ENCODE results near the gene LRRC8D. TPM values are rescaled to one million over a fixed set of nuclear protein-coding genes. Genes with fewer than 3 reads are reported as not detected.

LRRC8D gene
- total and polyA plus RNA-seq, 9 of the 15 experiments (the other 6 are each of a cell fraction or from before 2014, with no cell fraction given), result 3.4 to 53.9 (median 15.9) TPM

- no peaks in the 10 kb centered on the region for H4K20me1 ChIP-seq (replicated peaks; ENCODE audit: control insufficient read depth, insufficient read depth, low read length)
- intact Hi-C loops (cut with micrococcal nuclease), result loop anchor here (2.0 to 5.0 kb wide), 5 partner anchors 75 to 284 kb away; partner anchors contain the start of gene ZNF326
- DNase-seq (ENCODE audit: extremely low read depth in 1 of 4, low spot score in 3 of 4) (peak; percentile 79 to 81 (median 80)), ATAC-seq (peak; percentile 72), FAIRE-seq (no peak)
- ChIA-PET CTCF (ENCODE audit: low intra/inter-chr PET ratio) (no interaction called here), POLR2A (interaction anchor here (0.6 to 3.3 kb wide), 25 partner anchors 9 to 293 kb away, joined by 3 to 22 read pairs (median 4); partner anchors contain the start of genes LRRC8C and ZNF326)
- peaks cover 20% of the 10 kb centered on the region for H3K36me3 ChIP-seq (ENCODE audit: control insufficient read depth, insufficient read depth, low read length)
- no TSS peak for BruUV-seq (replicated peaks)
- peaks cover 18 to 22% of the 10 kb centered on the region in 2 experiments; a peak in 4 of 5 replicates for H3K4me1 ChIP-seq (replicated peaks in 1 of 2; ENCODE audit: control insufficient read depth in 2 of 2, insufficient read depth in 2 of 2, low read length in 2 of 2)
- peaks cover 74% of the 10 kb centered on the region for H3K79me2 ChIP-seq (ENCODE audit: control insufficient read depth, insufficient read depth, low read length)
- no peaks in the 10 kb centered on the region for H3K27me3 ChIP-seq (ENCODE audit: control insufficient read depth in 2 of 2, insufficient read depth in 2 of 2, low read length in 2 of 2)
- WGBS (ENCODE audit: insufficient coverage, low coverage, missing lambda C conversion rate), result under 1% methylated on average over 43 of the region's 73 CpGs
- in situ Hi-C loops (cut with MboI), result no loop called here
- peak overlapping the region; percentile 85 for H3K27ac ChIP-seq (ENCODE audit: extremely low read depth, low read depth, low read length)
- no peaks in the 10 kb centered on the region for H3K9me3 ChIP-seq (replicated peaks; ENCODE audit: control insufficient read depth, insufficient read depth, low read depth, low read length)
- peak overlapping the region; percentile 91 for H2AFZ ChIP-seq (ENCODE audit: low read depth, low read length)
- peak overlapping the region; percentile 85 to 88 for H3K9ac ChIP-seq (ENCODE audit: insufficient read depth in 1 of 2, low read depth in 2 of 2, low read length in 2 of 2)
- no peaks in the 10 kb centered on the region for H3K9me1 ChIP-seq (ENCODE audit: control insufficient read depth, insufficient read depth, low read length)
- peak overlapping the region; percentile 92 for H3K4me2 ChIP-seq (ENCODE audit: insufficient read depth, low read length)
- H3K4me3 ChIP-seq, result peak overlapping the region; percentile 77
- TF ChIP-seq DLX4 (CRISPR knock-in tag; IDR thresholded peaks at IDR 0.05) (no peak), BRCA1 (IDR thresholded peaks at IDR 0.05) (no peak), BRCA1 (CRISPR knock-in tag; IDR thresholded peaks at IDR 0.05) (no peak), RBM14 (IDR thresholded peaks at IDR 0.05; ENCODE audit: borderline replicate concordance, insufficient read depth, low read depth, low read length) (0 out of 2 replicates have a peak, but pooled peaks have one; percentile 32), ETV1 (tag; conservative IDR thresholded peaks at IDR 0.05; ENCODE audit: low read depth) (0 out of 2 replicates have a peak, but pooled peaks have one; percentile 22), PHB2 (IDR thresholded peaks at IDR 0.05; ENCODE audit: low read depth) (no peak), MAZ (CRISPR knock-in tag; conservative IDR thresholded peaks at IDR 0.05 in 1 of 2, IDR thresholded peaks at IDR 0.05 in 1 of 2) (peak; percentile 64 to 77; a peak in 3 of 4 replicates), SIX5 (IDR thresholded peaks at IDR 0.05; ENCODE audit: borderline replicate concordance in 1 of 2, insufficient read depth in 1 of 2, low read depth in 1 of 2, low read length in 2 of 2) (no peak), MAX (CRISPR knock-in tag; IDR thresholded peaks at IDR 0.05) (no peak), ATF2 (CRISPR knock-in tag; IDR thresholded peaks at IDR 0.05) (no peak), ZNF717 (CRISPR knock-in tag; IDR thresholded peaks at IDR 0.05) (no peak), PBX2 (CRISPR knock-in tag; IDR thresholded peaks at IDR 0.05; ENCODE audit: low read depth) (no peak), PBX2 (tag; conservative IDR thresholded peaks at IDR 0.05; ENCODE audit: low read depth) (no peak), HES1 (IDR thresholded peaks at IDR 0.05; ENCODE audit: low read depth) (no peak)
Observed at GRCh38 chr1:89821322-89822108, 683 bp downstream of the LRRC8D start.
